Measurements from ENCODE around the gene SP140. TPM values are rescaled to one million over a fixed set of nuclear protein-coding genes. Genes with fewer than 3 reads are reported as not detected.

Gene SP140
- total RNA-seq, 2 experiments from 2014 or later: 4.8 to 6.4 TPM

GRCh38 chr2:230321031-230321430, 95.5 kb downstream of the SP140 start:
- Histone ChIP-seq H3K36me3 (ENCODE audit: insufficient read depth, low read length) (no peaks in the 10 kb centered on the region; the same call in 1 of the 2 replicates), H2AFZ (ENCODE audit: low read length) (no peak overlapping the region), H4K20me1 (ENCODE audit: insufficient read depth, low read length) (no peaks in the 10 kb centered on the region), H3K9me2 (ENCODE audit: insufficient read depth, low read length) (no peaks in the 10 kb centered on the region), H3K4me3 (ENCODE audit: low read depth, low read length, poor library complexity, severe bottlenecking) (no peak overlapping the region), H3K9me3 (ENCODE audit: low read length) (peaks cover 11% of the 10 kb centered on the region; the same call in 1 of the 2 replicates), H3K4me2 (ENCODE audit: low read length) (no peak overlapping the region), H3K79me2 (ENCODE audit: insufficient read depth, low read depth, low read length) (no peaks in the 10 kb centered on the region), H3K27ac (ENCODE audit: low read depth, low read length, poor library complexity, severe bottlenecking) (no peak overlapping the region), H3K4me1 (ENCODE audit: insufficient read depth, low read length, poor library complexity, severe bottlenecking) (peaks cover 30% of the 10 kb centered on the region)
- no peak for DNase-seq (ENCODE audit: low spot score)
- TF ChIP-seq CTCF (conservative IDR thresholded peaks at IDR 0.05; ENCODE audit: low read length) (no peak), EZH2phosphoT487 (IDR thresholded peaks at IDR 0.05; ENCODE audit: borderline replicate concordance, low read depth, low read length) (no peak)
- ChIA-PET POLR2A (interaction anchor here (0.6 kb wide), 1 partner anchor 1931 kb away, joined by 3 read pairs; no protein-coding TSS in a partner anchor), CTCF (ENCODE audit: unreplicated experiment) (interaction anchor here (0.9 kb wide), 1 partner anchor 126 kb away, joined by 3 read pairs; no protein-coding TSS in a partner anchor)
- intact Hi-C loops (cut with micrococcal nuclease; ENCODE audit: unreplicated experiment): no loop called here
- BruUV-seq (replicated peaks): no TSS peak

- no peak overlapping the region for H2AFZ ChIP-seq (ENCODE audit: low read length)
- no peak overlapping the region for H3K4me3 ChIP-seq (ENCODE audit: low read depth, low read length, poor library complexity, severe bottlenecking)
- no peak overlapping the region for H3K4me2 ChIP-seq (ENCODE audit: low read length)
- POLR2A ChIA-PET: interaction anchor here (0.6 to 1.6 kb wide), 2 partner anchors 93 to 316 kb away, joined by 3 to 4 read pairs; partner anchors contain the start of gene SP100
- TF ChIP-seq CTCF (conservative IDR thresholded peaks at IDR 0.05; ENCODE audit: low read length): peak; percentile 61; the same call in 1 of the 2 replicates
- TF ChIP-seq EZH2phosphoT487 (IDR thresholded peaks at IDR 0.05; ENCODE audit: borderline replicate concordance, low read depth, low read length): no peak
- no TSS peak for BruUV-seq (replicated peaks)
- no peaks in the 10 kb centered on the region; the same call in 1 of the 2 replicates for H3K36me3 ChIP-seq (ENCODE audit: insufficient read depth, low read length)
- H3K27ac ChIP-seq (ENCODE audit: low read depth, low read length, poor library complexity, severe bottlenecking): no peak overlapping the region
- H3K9me2 ChIP-seq (ENCODE audit: insufficient read depth, low read length): no peaks in the 10 kb centered on the region
- H3K79me2 ChIP-seq (ENCODE audit: insufficient read depth, low read depth, low read length): peaks cover 3% of the 10 kb centered on the region; the same call in 1 of the 2 replicates
- intact Hi-C loops (cut with micrococcal nuclease; ENCODE audit: unreplicated experiment): no loop called here
- DNase-seq (ENCODE audit: low spot score): no peak
- no peaks in the 10 kb centered on the region for H4K20me1 ChIP-seq (ENCODE audit: insufficient read depth, low read length)
- CTCF ChIA-PET (ENCODE audit: unreplicated experiment): interaction anchor here (0.6 kb wide), 1 partner anchor 228 kb away, joined by 3 read pairs; no protein-coding TSS in a partner anchor
- H3K4me1 ChIP-seq (ENCODE audit: insufficient read depth, low read length, poor library complexity, severe bottlenecking): peaks cover 39% of the 10 kb centered on the region
- H3K9me3 ChIP-seq (ENCODE audit: low read length): peaks cover 11% of the 10 kb centered on the region; the same call in 1 of the 2 replicates
These were observed 97.2 kb downstream of the SP140 start for GRCh38 chr2:230322561-230323384.

Data from OCI-LY7 (cell line).